CD4-positive, alpha-beta T cell (primary cell): Measurements from ENCODE around the gene TMEM52. TPM values are rescaled to one million over a fixed set of nuclear protein-coding genes. Genes with fewer than 3 reads are reported as not detected.
A peak's percentile ranks its signal among the peaks of the same experiment; 100 is the strongest.

Source experiments
- ATAC-seq: fragments of 200-7000 bp; cut with Tn5 transposase; one replicate; pipeline ENCODE4 v1.10.0; 2022; ENCODE audit warnings: mild to moderate bottlenecking; ENCODE audit not compliant: poor library complexity
- CTCF ChIA-PET: fragments of 350-600 bp; sonication (Branson Sonifier 250); formaldehyde crosslinking; loops from one replicate; lab custom pipeline; 2021; ENCODE audit warnings: antibody characterized with exemption, inconsistent platforms; lab: Charles Lee
- POLR2A ChIA-PET: fragments of 350-600 bp; sonication (Branson Sonifier 250); formaldehyde crosslinking; loops from one replicate; lab custom pipeline; 2021; ENCODE audit warnings: antibody characterized with exemption, inconsistent platforms; lab: Charles Lee
- DNase-seq, 14 experiments: peaks; one replicate each; pipeline ENCODE4 v3.0.0-alpha.2; 2013 to 2020; ENCODE audit warnings: mixed read lengths in 2 of 14
- H3K27ac ChIP-seq, 2 donors: one replicate each; pipeline versions ENCODE4 v1.5.1 to v1.7.0; 2013; ENCODE audit warnings: low read length in 2 of 2, low read depth in 1 of 2, mild to moderate bottlenecking in 1 of 2
- H3K27me3 ChIP-seq, 2 experiments: 1 replicate in 1 of 2; 2 replicates in 1 of 2; pipeline versions ENCODE4 v1.6.1 to v1.7.0; 2013; ENCODE audit warnings: low read length in 2 of 2, control low read depth in 1 of 2, mild to moderate bottlenecking in 1 of 2, moderate library complexity in 1 of 2; ENCODE audit not compliant: insufficient read depth in 2 of 2, control insufficient read depth in 1 of 2
- H3K36me3 ChIP-seq: one replicate; pipeline ENCODE4 v1.6.1; 2013; ENCODE audit warnings: low read length, control low read depth; ENCODE audit not compliant: insufficient read depth
- H3K4me1 ChIP-seq: one replicate; pipeline ENCODE4 v1.6.1; 2013; ENCODE audit warnings: low read length, control low read depth; ENCODE audit not compliant: insufficient read depth
- H3K4me3 ChIP-seq: one replicate; pipeline ENCODE4 v1.5.1; 2013; ENCODE audit warnings: mild to moderate bottlenecking, low read length, moderate library complexity
- H3K9me3 ChIP-seq, 2 experiments: 1 replicate in 1 of 2; 2 replicates in 1 of 2; pipeline versions ENCODE4 v1.6.1 to v1.7.0; 2013; ENCODE audit warnings: low read length in 2 of 2, mild to moderate bottlenecking in 2 of 2, control low read depth in 1 of 2, moderate library complexity in 1 of 2; ENCODE audit not compliant: control insufficient read depth in 1 of 2, insufficient read depth in 1 of 2
- H3K27ac Mint-ChIP-seq: one replicate; pipeline ENCODE4 v1.8.0; 2020; ENCODE audit warnings: mixed read lengths
- H3K27me3 Mint-ChIP-seq: one replicate; pipeline ENCODE4 v1.8.0; 2021; ENCODE audit warnings: mixed read lengths
- H3K36me3 Mint-ChIP-seq: one replicate; pipeline ENCODE4 v1.8.0; 2021; ENCODE audit warnings: low read depth, mixed read lengths
- H3K4me1 Mint-ChIP-seq: one replicate; pipeline ENCODE4 v1.8.0; 2021; ENCODE audit warnings: low read depth, mixed read lengths
- H3K4me3 Mint-ChIP-seq: one replicate; pipeline ENCODE4 v1.8.0; 2020; ENCODE audit warnings: mild to moderate bottlenecking, mixed read lengths
- H3K9me3 Mint-ChIP-seq: one replicate; pipeline ENCODE4 v1.8.0; 2020; ENCODE audit warnings: mixed read lengths
- intact Hi-C, 2 experiments: fragments of 100-400 bp; cut with DNase I in 1 of 2; cut with micrococcal nuclease in 1 of 2; formaldehyde crosslinking; loops; one replicate each; pipeline versions ENCODE4 v1.15.1 to v1.9.0; 2023 to 2025; cut with DNase I, micrococcal nuclease
- total RNA-seq, 174 experiments: library from RNA in 2 of 174; stranded (reverse) in 2 of 174; gene quantifications; one replicate each; pipeline ENCODE4 v1.2.3 and lab custom pipeline; 2021 to 2026
- TF ChIP-seq, protein P1 (sequence below): fragments of 200-600 bp; IDR thresholded peaks from one replicate; pipeline ENCODE4 v1.8.0; 2022; ENCODE audit warnings: antibody characterized with exemption, mild to moderate bottlenecking

Gene TMEM52
- total RNA-seq, 2 experiments from 2014 or later = 0.49 to 1.9 TPM

DNA sequence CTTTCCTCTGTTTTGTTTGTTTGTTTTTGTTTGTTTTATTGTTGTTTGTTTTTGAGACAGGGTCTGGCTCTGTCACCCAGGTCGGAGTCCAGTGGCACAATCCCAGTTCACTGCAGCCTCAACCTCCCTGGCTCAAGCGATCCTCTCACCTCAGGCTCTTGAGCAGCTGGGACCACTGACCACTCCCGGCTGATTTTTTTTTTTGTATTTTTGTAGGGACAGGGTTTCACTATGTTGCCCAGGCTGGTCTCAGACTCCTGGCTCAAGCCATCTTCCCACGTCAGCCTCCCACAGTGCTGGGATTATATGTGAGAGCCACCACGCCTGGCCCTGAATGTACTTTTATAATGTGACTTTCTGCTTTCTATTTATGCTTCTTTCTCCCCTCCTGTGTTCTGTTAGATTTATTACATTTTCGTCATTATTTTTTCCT, 9.0 kb downstream of the TMEM52 start:
- Histone ChIP-seq H3K27me3 (no peaks in the 10 kb centered on the region), H3K4me1 (peaks cover 30% of the 10 kb centered on the region), H3K27ac (peak overlapping the region in 1 of 2 donors; percentile 35), H3K9me3 (no peaks in the 10 kb centered on the region), H3K4me3 (no peak overlapping the region), H3K36me3 (no peaks in the 10 kb centered on the region)
- TF ChIP-seq, protein P1, sequence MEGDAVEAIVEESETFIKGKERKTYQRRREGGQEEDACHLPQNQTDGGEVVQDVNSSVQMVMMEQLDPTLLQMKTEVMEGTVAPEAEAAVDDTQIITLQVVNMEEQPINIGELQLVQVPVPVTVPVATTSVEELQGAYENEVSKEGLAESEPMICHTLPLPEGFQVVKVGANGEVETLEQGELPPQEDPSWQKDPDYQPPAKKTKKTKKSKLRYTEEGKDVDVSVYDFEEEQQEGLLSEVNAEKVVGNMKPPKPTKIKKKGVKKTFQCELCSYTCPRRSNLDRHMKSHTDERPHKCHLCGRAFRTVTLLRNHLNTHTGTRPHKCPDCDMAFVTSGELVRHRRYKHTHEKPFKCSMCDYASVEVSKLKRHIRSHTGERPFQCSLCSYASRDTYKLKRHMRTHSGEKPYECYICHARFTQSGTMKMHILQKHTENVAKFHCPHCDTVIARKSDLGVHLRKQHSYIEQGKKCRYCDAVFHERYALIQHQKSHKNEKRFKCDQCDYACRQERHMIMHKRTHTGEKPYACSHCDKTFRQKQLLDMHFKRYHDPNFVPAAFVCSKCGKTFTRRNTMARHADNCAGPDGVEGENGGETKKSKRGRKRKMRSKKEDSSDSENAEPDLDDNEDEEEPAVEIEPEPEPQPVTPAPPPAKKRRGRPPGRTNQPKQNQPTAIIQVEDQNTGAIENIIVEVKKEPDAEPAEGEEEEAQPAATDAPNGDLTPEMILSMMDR = no peak
- no peak for ATAC-seq
- DNase-seq = peak in 1 of 14 experiments; percentile 31
- peaks cover 6% of the 10 kb centered on the region for H3K4me1 Mint-ChIP-seq
- peak overlapping the region; percentile 86 for H3K4me3 Mint-ChIP-seq
- no peaks in the 10 kb centered on the region for H3K36me3 Mint-ChIP-seq
- intact Hi-C loops = no loop called here
- H3K27me3 Mint-ChIP-seq = no peaks in the 10 kb centered on the region
- POLR2A ChIA-PET = interaction anchor here (1.1 to 2.3 kb wide), 10 partner anchors 8 to 534 kb away, joined by 3 to 23 read pairs (median 6); partner anchors contain the start of genes CCNL2, CDK11A, MIB2 and TMEM52
- H3K9me3 Mint-ChIP-seq = no peaks in the 10 kb centered on the region
- H3K27ac Mint-ChIP-seq = peak overlapping the region; percentile 88
- CTCF ChIA-PET = interaction anchor here (1.5 to 2.3 kb wide), 4 partner anchors 8 to 296 kb away, joined by 3 to 13 read pairs (median 4); partner anchors contain the start of gene TMEM52

DNA sequence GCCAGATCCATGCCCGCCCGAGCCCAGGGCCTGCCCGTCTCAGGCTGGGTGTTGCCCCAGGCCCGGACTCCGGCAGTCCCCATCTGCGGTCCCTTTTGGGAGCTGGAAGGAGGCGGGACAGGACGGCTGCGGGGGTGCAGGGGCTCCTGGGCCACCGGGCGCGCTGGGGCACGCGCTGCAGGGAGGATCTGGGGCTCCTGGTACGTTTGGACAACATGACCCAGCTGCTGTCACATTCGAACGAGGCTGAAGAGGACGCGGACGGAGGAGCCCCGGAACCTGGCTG, 10.6 kb downstream of the TMEM52 start:
- Histone ChIP-seq H3K4me1 (peaks cover 30% of the 10 kb centered on the region), H3K27ac (peak overlapping the region in 1 of 2 donors; percentile 61), H3K4me3 (peak overlapping the region; percentile 48), H3K36me3 (no peaks in the 10 kb centered on the region), H3K27me3 (no peaks in the 10 kb centered on the region), H3K9me3 (no peaks in the 10 kb centered on the region)
- no peaks in the 10 kb centered on the region for H3K27me3 Mint-ChIP-seq
- CTCF ChIA-PET = interaction anchor here (0.6 to 2.3 kb wide), 29 partner anchors 9 to 294 kb away, joined by 3 to 27 read pairs (median 4); partner anchors contain the start of genes CDK11A, NADK and TMEM52
- H3K4me1 Mint-ChIP-seq = peaks cover 6% of the 10 kb centered on the region
- ATAC-seq (peak; percentile 3), DNase-seq (no peak)
- POLR2A ChIA-PET = interaction anchor here (0.8 to 2.3 kb wide), 19 partner anchors 9 to 321 kb away, joined by 3 to 23 read pairs (median 5); partner anchors contain the start of genes CDK11A, FAAP20, MIB2 and TMEM52
- H3K36me3 Mint-ChIP-seq = no peaks in the 10 kb centered on the region
- no peaks in the 10 kb centered on the region for H3K9me3 Mint-ChIP-seq
- H3K27ac Mint-ChIP-seq = no peak overlapping the region
- intact Hi-C loops = loop anchor here (2.0 to 5.0 kb wide), 4 partner anchors 126 to 291 kb away; partner anchors contain the start of genes MIB2 (in 1 of the 2) and NADK (in 1 of the 2)
- H3K4me3 Mint-ChIP-seq = peak overlapping the region; percentile 69
- TF ChIP-seq, protein P1 = no peak

DNA sequence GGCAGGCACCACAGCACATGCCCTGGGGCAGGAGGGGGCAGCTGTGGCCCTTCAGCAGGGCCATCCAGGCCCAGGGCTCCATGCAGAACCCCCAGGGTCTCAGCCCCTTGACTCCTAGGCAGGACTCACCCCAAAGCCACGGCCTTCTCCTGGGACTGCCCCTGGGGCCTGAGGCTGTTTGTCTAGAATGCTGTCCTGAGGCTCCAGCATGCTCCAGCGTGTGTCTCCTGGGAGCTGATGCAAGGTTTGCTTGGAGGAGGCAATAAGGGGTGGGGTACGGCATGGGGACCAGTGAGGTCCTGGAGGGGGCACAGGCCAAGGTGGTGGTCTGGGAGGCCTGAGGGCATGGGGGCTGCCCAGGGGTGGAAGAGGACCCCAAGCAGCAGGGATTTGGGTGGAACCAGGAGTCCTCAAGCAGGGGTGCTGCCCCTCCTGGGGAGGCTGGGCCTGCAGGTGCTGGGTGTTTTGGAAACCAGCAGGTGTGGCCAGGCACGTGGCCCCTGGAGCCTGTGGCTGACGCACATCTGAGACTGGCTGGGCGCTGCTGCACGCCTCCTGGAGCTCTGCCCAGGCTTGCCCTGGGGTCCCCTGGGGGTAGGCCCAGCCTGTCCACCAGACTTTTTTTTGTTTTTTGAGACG, 11.9 kb downstream of the TMEM52 start:
- H3K9me3 ChIP-seq = no peaks in the 10 kb centered on the region
- CTCF ChIA-PET = interaction anchor here (1.6 to 2.0 kb wide), 2 partner anchors 20 to 22 kb away, joined by 5 to 9 read pairs; no protein-coding TSS in a partner anchor
- H3K27ac Mint-ChIP-seq = no peak overlapping the region
- DNase-seq (peak in 1 of 14 experiments; percentile 50), ATAC-seq (no peak)
- POLR2A ChIA-PET = no interaction called here
- no peaks in the 10 kb centered on the region for H3K27me3 Mint-ChIP-seq
- peaks cover 30% of the 10 kb centered on the region for H3K4me1 ChIP-seq
- no peaks in the 10 kb centered on the region for H3K27me3 ChIP-seq
- no peaks in the 10 kb centered on the region for H3K36me3 Mint-ChIP-seq
- peaks cover 6% of the 10 kb centered on the region for H3K4me1 Mint-ChIP-seq
- intact Hi-C loops = loop anchor here (1.0 to 5.0 kb wide), 4 partner anchors 49 to 290 kb away; partner anchors contain the start of gene MIB2 (in 1 of the 2)
- H3K4me3 ChIP-seq = no peak overlapping the region
- H3K9me3 Mint-ChIP-seq = no peaks in the 10 kb centered on the region
- no peaks in the 10 kb centered on the region for H3K36me3 ChIP-seq
- TF ChIP-seq, protein P1 = no peak
- H3K4me3 Mint-ChIP-seq = peak overlapping the region; percentile 20
- no peak overlapping the region for H3K27ac ChIP-seq
